WTC11 (cell line): Measurements from ENCODE around the gene STAC2.

Experiments used
- CBFB ChIP-seq: sonication (generic); formaldehyde crosslinking; IDR thresholded peaks from 2 replicates; pipeline ENCODE4 v1.8.1; 2022; ENCODE audit warnings: mild to moderate bottlenecking, low read depth, missing genetic modification reagents
- SP1 ChIP-seq: sonication (generic); formaldehyde crosslinking; conservative IDR thresholded peaks from 2 replicates; pipeline ENCODE4 v1.8.1; 2022; ENCODE audit warnings: missing genetic modification reagents
- ZNF121 ChIP-seq: sonication (generic); formaldehyde crosslinking; IDR thresholded peaks from 2 replicates; pipeline ENCODE4 v1.8.0; 2023; ENCODE audit warnings: missing genetic modification reagents
- TF ChIP-seq, protein P1 (sequence below): fragments of 200-600 bp; IDR thresholded peaks from 2 replicates; pipeline ENCODE4 v1.8.0; 2022; ENCODE audit warnings: antibody characterized with exemption
- TF ChIP-seq, protein P2 (sequence below): sonication (generic); formaldehyde crosslinking; conservative IDR thresholded peaks from 2 replicates; pipeline ENCODE4 v1.8.1; 2023; ENCODE audit warnings: mild to moderate bottlenecking, low read depth, missing genetic modification reagents, moderate library complexity

DNA sequence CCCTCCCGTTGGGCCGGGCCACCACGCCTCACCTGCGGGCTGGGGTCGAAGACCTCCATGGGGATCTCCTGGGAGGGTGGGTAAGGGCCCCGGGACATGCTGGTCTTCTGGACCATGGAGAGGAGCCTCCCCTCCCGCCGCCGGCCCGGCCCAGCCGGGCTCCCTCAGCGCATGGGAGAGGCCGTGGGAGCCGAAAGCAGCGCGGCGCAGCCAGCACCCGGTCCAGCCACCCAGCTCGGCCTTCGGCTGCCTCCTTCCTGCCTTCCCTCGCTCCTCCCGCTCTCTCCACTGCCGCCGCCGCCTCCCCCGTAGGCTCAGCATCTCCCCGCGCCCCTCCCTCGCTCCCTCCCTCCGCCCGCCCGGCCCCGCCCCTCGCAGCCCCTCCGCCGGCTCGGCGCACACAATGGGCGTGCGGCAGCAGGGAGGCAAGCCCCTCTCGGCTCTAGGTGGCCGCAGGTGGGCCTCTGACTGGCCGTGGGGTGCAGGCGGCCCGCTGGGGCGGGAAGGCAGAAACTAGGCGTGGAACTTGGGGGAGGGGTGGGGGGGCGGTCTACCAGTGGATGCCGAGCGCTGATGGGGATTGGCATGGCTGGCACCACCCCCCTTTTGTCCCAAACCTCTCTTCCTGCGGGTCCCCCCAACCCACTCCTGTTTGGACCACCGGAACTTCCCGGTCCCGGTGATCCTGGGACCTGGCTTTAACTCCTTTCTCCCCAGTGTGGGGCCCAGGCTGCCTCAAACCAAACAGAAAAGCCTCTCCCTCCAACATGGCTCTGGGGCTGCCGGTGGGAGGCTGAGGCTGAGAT is 28.2 kb downstream of the STAC2 start, which contains the start of gene CACNB1:
- TF ChIP-seq SP1 (CRISPR knock-in tag) = peak; percentile 81
- TF ChIP-seq, protein P1, sequence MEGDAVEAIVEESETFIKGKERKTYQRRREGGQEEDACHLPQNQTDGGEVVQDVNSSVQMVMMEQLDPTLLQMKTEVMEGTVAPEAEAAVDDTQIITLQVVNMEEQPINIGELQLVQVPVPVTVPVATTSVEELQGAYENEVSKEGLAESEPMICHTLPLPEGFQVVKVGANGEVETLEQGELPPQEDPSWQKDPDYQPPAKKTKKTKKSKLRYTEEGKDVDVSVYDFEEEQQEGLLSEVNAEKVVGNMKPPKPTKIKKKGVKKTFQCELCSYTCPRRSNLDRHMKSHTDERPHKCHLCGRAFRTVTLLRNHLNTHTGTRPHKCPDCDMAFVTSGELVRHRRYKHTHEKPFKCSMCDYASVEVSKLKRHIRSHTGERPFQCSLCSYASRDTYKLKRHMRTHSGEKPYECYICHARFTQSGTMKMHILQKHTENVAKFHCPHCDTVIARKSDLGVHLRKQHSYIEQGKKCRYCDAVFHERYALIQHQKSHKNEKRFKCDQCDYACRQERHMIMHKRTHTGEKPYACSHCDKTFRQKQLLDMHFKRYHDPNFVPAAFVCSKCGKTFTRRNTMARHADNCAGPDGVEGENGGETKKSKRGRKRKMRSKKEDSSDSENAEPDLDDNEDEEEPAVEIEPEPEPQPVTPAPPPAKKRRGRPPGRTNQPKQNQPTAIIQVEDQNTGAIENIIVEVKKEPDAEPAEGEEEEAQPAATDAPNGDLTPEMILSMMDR = no peak
- TF ChIP-seq ZNF121 (CRISPR knock-in tag) = no peak
- no peak for TF ChIP-seq CBFB (CRISPR knock-in tag)
- TF ChIP-seq, protein P2, sequence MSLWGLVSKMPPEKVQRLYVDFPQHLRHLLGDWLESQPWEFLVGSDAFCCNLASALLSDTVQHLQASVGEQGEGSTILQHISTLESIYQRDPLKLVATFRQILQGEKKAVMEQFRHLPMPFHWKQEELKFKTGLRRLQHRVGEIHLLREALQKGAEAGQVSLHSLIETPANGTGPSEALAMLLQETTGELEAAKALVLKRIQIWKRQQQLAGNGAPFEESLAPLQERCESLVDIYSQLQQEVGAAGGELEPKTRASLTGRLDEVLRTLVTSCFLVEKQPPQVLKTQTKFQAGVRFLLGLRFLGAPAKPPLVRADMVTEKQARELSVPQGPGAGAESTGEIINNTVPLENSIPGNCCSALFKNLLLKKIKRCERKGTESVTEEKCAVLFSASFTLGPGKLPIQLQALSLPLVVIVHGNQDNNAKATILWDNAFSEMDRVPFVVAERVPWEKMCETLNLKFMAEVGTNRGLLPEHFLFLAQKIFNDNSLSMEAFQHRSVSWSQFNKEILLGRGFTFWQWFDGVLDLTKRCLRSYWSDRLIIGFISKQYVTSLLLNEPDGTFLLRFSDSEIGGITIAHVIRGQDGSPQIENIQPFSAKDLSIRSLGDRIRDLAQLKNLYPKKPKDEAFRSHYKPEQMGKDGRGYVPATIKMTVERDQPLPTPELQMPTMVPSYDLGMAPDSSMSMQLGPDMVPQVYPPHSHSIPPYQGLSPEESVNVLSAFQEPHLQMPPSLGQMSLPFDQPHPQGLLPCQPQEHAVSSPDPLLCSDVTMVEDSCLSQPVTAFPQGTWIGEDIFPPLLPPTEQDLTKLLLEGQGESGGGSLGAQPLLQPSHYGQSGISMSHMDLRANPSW (CRISPR knock-in tag) = no peak
